Measurements from ENCODE around the gene ARPC5.
"Not testable (repeated sequence)": the region's sequence is repeated elsewhere in the genome, so short reads cannot be mapped to it uniquely, and the experiment has no call there.

Gene ARPC5

GRCh38 chr1:183612975-183613374, 22.6 kb downstream of the ARPC5 start:
- H2AFZ ChIP-seq (ENCODE audit: insufficient read depth, low read length, poor library complexity); H3K27me3 ChIP-seq (ENCODE audit: insufficient read depth, low read length); H3K9me3 ChIP-seq (ENCODE audit: insufficient read depth, low read depth, low read length); H3K4me1 ChIP-seq (ENCODE audit: control insufficient read depth in 1 of 2, insufficient read depth in 2 of 2, low read length in 2 of 2); H3K9ac ChIP-seq (ENCODE audit: low read length); DNase-seq; H4K91ac ChIP-seq (ENCODE audit: low read depth, low read length); H3K4ac ChIP-seq (ENCODE audit: low read depth, low read length); H2BK12ac ChIP-seq (ENCODE audit: low read length); H3K36me3 ChIP-seq (ENCODE audit: control insufficient read depth in 1 of 2, insufficient read depth in 2 of 2, low read length in 2 of 2); H3K79me2 ChIP-seq (ENCODE audit: control insufficient read depth, insufficient read depth, low read length, poor library complexity); H3K27ac ChIP-seq (ENCODE audit: low read depth, low read length); H3K4me3 ChIP-seq (ENCODE audit: low read depth, low read length); H3K4me2 ChIP-seq (ENCODE audit: low read length); H4K8ac ChIP-seq (ENCODE audit: low read depth, low read length); H2BK5ac ChIP-seq (ENCODE audit: low read depth, low read length, poor library complexity); H3K14ac ChIP-seq (ENCODE audit: low read length); H3K23ac ChIP-seq (ENCODE audit: low read length); H2BK120ac ChIP-seq (ENCODE audit: insufficient read depth, low read length, poor library complexity); H2AK5ac ChIP-seq (ENCODE audit: low read length); H3K18ac ChIP-seq (ENCODE audit: low read length); H4K12ac ChIP-seq (ENCODE audit: low read depth, low read length); H3K79me1 ChIP-seq (ENCODE audit: low read length): not testable (repeated sequence)
- no CpG with 5 or more reads among the region's 3 CpGs for WGBS (ENCODE audit: extremely low coverage, insufficient coverage, insufficient read length)

- Histone ChIP-seq H2BK12ac (ENCODE audit: low read length) (no peak overlapping the region), H4K12ac (ENCODE audit: low read depth, low read length) (no peak overlapping the region), H3K14ac (ENCODE audit: low read length) (no peak overlapping the region), H3K4me3 (ENCODE audit: low read depth, low read length) (no peak overlapping the region), H3K4me1 (ENCODE audit: control insufficient read depth in 1 of 2, insufficient read depth in 2 of 2, low read length in 2 of 2) (no peaks in the 10 kb centered on the region), H3K18ac (ENCODE audit: low read length) (no peak overlapping the region), H3K4ac (ENCODE audit: low read depth, low read length) (no peak overlapping the region), H3K79me2 (ENCODE audit: control insufficient read depth, insufficient read depth, low read length, poor library complexity) (no peaks in the 10 kb centered on the region), H3K36me3 (ENCODE audit: control insufficient read depth in 1 of 2, insufficient read depth in 2 of 2, low read length in 2 of 2) (no peaks in the 10 kb centered on the region), H2BK120ac (ENCODE audit: insufficient read depth, low read length, poor library complexity) (no peak overlapping the region), H3K9ac (ENCODE audit: low read length) (no peak overlapping the region), H3K9me3 (ENCODE audit: insufficient read depth, low read depth, low read length) (no peaks in the 10 kb centered on the region), H3K79me1 (ENCODE audit: low read length) (no peaks in the 10 kb centered on the region), H4K8ac (ENCODE audit: low read depth, low read length) (no peak overlapping the region), H3K23ac (ENCODE audit: low read length) (no peak overlapping the region), H4K91ac (ENCODE audit: low read depth, low read length) (no peak overlapping the region), H3K4me2 (ENCODE audit: low read length) (no peak overlapping the region), H3K27me3 (ENCODE audit: insufficient read depth, low read length) (no peaks in the 10 kb centered on the region), H2BK5ac (ENCODE audit: low read depth, low read length, poor library complexity) (no peak overlapping the region), H2AFZ (ENCODE audit: insufficient read depth, low read length, poor library complexity) (no peak overlapping the region), H3K27ac (ENCODE audit: low read depth, low read length) (no peak overlapping the region), H2AK5ac (ENCODE audit: low read length) (no peak overlapping the region)
- no peak for DNase-seq
- WGBS (ENCODE audit: extremely low coverage, insufficient coverage, insufficient read length): no CpG with 5 or more reads among the region's 3 CpGs
Measured at GRCh38 chr1:183612407-183612806, 23.2 kb downstream of the ARPC5 start.

GRCh38 chr1:183611021-183611420, 24.6 kb downstream of the ARPC5 start:
- Histone ChIP-seq H3K27me3 (ENCODE audit: insufficient read depth, low read length) (no peaks in the 10 kb centered on the region), H3K4ac (ENCODE audit: low read depth, low read length) (no peak overlapping the region), H3K4me1 (ENCODE audit: control insufficient read depth in 1 of 2, insufficient read depth in 2 of 2, low read length in 2 of 2) (no peaks in the 10 kb centered on the region), H4K91ac (ENCODE audit: low read depth, low read length) (no peak overlapping the region), H3K79me1 (ENCODE audit: low read length) (no peaks in the 10 kb centered on the region), H3K36me3 (ENCODE audit: control insufficient read depth in 1 of 2, insufficient read depth in 2 of 2, low read length in 2 of 2) (no peaks in the 10 kb centered on the region), H3K27ac (ENCODE audit: low read depth, low read length) (no peak overlapping the region), H3K4me3 (ENCODE audit: low read depth, low read length) (no peak overlapping the region), H3K9ac (ENCODE audit: low read length) (no peak overlapping the region), H3K23ac (ENCODE audit: low read length) (no peak overlapping the region), H2AK5ac (ENCODE audit: low read length) (no peak overlapping the region), H4K8ac (ENCODE audit: low read depth, low read length) (no peak overlapping the region), H4K12ac (ENCODE audit: low read depth, low read length) (no peak overlapping the region), H3K4me2 (ENCODE audit: low read length) (no peak overlapping the region), H2BK12ac (ENCODE audit: low read length) (no peak overlapping the region), H3K9me3 (ENCODE audit: insufficient read depth, low read depth, low read length) (no peaks in the 10 kb centered on the region), H3K14ac (ENCODE audit: low read length) (no peak overlapping the region), H2BK120ac (ENCODE audit: insufficient read depth, low read length, poor library complexity) (no peak overlapping the region), H3K79me2 (ENCODE audit: control insufficient read depth, insufficient read depth, low read length, poor library complexity) (no peaks in the 10 kb centered on the region), H2BK5ac (ENCODE audit: low read depth, low read length, poor library complexity) (no peak overlapping the region), H2AFZ (ENCODE audit: insufficient read depth, low read length, poor library complexity) (no peak overlapping the region), H3K18ac (ENCODE audit: low read length) (no peak overlapping the region)
- DNase-seq: peak in 1 of 2 donors; percentile 92
- WGBS (ENCODE audit: extremely low coverage, insufficient coverage, insufficient read length): no CpG with 5 or more reads among the region's 2 CpGs

GRCh38 chr1:183609759-183610452, 25.7 kb downstream of the ARPC5 start:
- H3K14ac ChIP-seq (ENCODE audit: low read length): no peak overlapping the region
- no peak overlapping the region for H2BK120ac ChIP-seq (ENCODE audit: insufficient read depth, low read length, poor library complexity)
- H2AFZ ChIP-seq (ENCODE audit: insufficient read depth, low read length, poor library complexity): no peak overlapping the region
- no peak for DNase-seq
- no peak overlapping the region for H2BK12ac ChIP-seq (ENCODE audit: low read length)
- H4K12ac ChIP-seq (ENCODE audit: low read depth, low read length): no peak overlapping the region
- H4K8ac ChIP-seq (ENCODE audit: low read depth, low read length): no peak overlapping the region
- H2BK5ac ChIP-seq (ENCODE audit: low read depth, low read length, poor library complexity): no peak overlapping the region
- no peaks in the 10 kb centered on the region for H3K9me3 ChIP-seq (ENCODE audit: insufficient read depth, low read depth, low read length)
- H3K4ac ChIP-seq (ENCODE audit: low read depth, low read length): no peak overlapping the region
- no peak overlapping the region for H3K4me2 ChIP-seq (ENCODE audit: low read length)
- no peak overlapping the region for H3K18ac ChIP-seq (ENCODE audit: low read length)
- no peaks in the 10 kb centered on the region for H3K36me3 ChIP-seq (ENCODE audit: control insufficient read depth in 1 of 2, insufficient read depth in 2 of 2, low read length in 2 of 2)
- H2AK5ac ChIP-seq (ENCODE audit: low read length): no peak overlapping the region
- H3K23ac ChIP-seq (ENCODE audit: low read length): no peak overlapping the region
- no peaks in the 10 kb centered on the region for H3K27me3 ChIP-seq (ENCODE audit: insufficient read depth, low read length)
- no peaks in the 10 kb centered on the region for H3K4me1 ChIP-seq (ENCODE audit: control insufficient read depth in 1 of 2, insufficient read depth in 2 of 2, low read length in 2 of 2)
- H3K79me1 ChIP-seq (ENCODE audit: low read length): no peaks in the 10 kb centered on the region
- H4K91ac ChIP-seq (ENCODE audit: low read depth, low read length): no peak overlapping the region
- H3K79me2 ChIP-seq (ENCODE audit: control insufficient read depth, insufficient read depth, low read length, poor library complexity): no peaks in the 10 kb centered on the region
- no peak overlapping the region for H3K9ac ChIP-seq (ENCODE audit: low read length)
- no CpG with 5 or more reads among the region's 3 CpGs for WGBS (ENCODE audit: extremely low coverage, insufficient coverage, insufficient read length)
- H3K27ac ChIP-seq (ENCODE audit: low read depth, low read length): no peak overlapping the region
- no peak overlapping the region for H3K4me3 ChIP-seq (ENCODE audit: low read depth, low read length)

All from trophoblast cell (in vitro differentiated cells and primary cell).